Medulla oblongata (tissue), 1 donor: ENCODE measurements around the gene TFIP11.
"Not testable (repeated sequence)": the region's sequence is repeated elsewhere in the genome, so short reads cannot be mapped to it uniquely, and the experiment has no call there.

Source experiments
- DNase-seq: peaks from one replicate; pipeline ENCODE4 v3.0.0-alpha.2; 2015; ENCODE audit errors: extremely low spot score

The TFIP11 gene

DNA sequence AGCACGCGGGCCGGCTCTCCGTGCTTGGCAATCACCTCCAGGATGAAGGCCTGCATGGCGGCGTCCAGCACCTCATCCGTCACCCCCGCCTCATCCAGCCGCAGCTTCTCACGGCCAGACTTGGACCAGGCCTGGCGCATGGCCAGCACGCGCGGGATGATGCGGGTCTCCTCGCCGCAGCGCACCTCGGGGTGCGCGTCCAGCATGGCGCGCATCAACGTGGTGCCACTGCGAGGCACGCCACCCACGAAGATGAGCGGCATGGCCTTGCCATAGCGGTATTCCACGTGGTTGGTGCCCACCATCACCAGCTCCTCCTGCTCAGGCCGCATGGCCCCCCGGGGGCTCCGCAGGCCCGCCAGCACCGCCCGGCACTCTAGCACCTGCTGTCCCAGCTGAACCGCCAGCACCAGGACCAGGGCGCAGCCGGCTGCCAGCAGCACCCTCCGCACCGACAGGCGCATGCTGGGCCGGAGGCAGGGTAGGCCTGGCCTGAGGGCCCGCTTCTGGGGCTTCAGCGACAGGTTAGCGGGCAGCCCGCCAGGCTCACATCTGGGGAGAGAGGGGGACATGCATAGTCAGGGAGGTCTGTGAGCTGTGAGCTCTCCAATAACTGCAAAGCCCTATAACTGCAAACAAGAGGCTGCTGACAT, 29.0 kb upstream of the TFIP11 start:
- DNase-seq: no peak

- no peak for DNase-seq
Observed at GRCh38 chr22:26540119-26540518, 27.8 kb upstream of the TFIP11 start.

DNA sequence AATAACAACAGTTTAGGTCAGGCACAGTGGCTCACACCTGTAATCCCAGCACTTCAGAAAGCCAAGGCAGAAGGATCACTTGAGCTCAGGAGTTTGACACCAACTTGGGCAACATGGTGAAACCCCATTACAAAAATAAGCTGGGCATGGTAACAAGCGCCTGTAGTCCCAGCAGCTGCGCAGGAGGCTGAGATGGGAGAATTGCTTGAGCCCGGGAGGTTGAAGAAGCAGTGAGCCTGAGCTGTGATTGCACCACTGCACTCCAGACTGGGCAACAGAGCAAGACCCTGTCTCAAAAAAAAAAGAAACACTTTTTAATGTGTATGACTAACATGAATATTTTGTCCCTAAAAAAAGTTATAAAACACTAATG, 24.5 kb upstream of the TFIP11 start:
- DNase-seq: no peak

DNA sequence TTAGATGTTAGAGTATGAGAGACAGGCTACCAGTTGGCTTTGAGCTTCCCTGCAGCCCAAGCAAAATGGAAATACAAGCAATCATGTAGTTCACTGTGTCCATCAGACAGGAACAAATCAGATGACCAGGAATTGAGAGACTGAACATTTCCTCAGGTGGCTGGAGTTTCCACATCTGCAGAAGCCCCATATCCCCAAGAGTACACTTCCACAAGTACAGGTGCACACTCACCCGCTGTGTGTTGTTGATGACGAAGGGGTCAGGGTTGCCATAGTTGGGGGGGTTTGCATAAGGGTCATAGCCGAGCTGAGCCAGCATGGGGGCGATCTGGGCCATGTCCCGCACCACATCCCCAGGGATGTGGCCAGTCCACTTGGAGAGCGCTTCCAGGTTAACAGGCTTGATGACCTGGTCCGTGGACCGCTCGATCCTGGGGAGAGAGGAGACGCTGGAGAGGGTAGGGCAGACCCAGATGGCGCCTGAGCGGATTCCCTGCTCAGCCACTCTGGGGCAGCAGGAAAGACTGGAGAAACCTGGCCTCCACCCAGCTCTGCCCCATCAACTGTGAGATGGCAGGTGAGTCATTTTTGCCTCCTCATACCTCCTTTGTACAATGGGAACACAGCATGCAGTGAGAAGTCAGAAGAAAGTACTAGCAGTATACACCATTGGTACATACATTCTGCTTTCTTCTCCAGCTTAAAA, 23.9 kb upstream of the TFIP11 start:
- DNase-seq: no peak

GRCh38 chr22:26535603-26535908, 23.3 kb upstream of the TFIP11 start:
- no peak for DNase-seq

- DNase-seq: no peak
Observed at GRCh38 chr22:26534874-26535602, 22.8 kb upstream of the TFIP11 start.

- no peak for DNase-seq
Observed at GRCh38 chr22:26534171-26534855, 22.0 kb upstream of the TFIP11 start.

DNA sequence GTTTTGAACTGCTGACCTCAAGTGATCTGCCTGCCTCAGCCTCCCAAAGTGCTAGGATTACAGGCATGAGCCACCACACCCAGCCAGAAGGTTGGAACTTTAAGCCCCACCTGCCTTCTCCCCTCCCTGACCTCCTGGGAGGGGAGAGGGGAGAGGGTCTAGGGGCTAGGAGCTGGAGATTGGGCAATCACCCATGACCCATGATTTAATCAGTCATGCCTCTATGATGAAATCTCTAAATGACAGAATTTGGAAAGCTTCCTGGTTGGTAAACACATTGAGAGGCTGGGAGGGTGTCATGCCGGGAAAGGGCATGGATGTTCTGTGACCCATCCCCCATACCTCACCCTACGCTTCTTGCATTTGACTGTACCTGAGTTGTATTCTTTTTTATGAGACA, 17.1 kb upstream of the TFIP11 start:
- DNase-seq: no peak

GRCh38 chr22:26528518-26528917, 16.2 kb upstream of the TFIP11 start:
- DNase-seq: not testable (repeated sequence)

DNA sequence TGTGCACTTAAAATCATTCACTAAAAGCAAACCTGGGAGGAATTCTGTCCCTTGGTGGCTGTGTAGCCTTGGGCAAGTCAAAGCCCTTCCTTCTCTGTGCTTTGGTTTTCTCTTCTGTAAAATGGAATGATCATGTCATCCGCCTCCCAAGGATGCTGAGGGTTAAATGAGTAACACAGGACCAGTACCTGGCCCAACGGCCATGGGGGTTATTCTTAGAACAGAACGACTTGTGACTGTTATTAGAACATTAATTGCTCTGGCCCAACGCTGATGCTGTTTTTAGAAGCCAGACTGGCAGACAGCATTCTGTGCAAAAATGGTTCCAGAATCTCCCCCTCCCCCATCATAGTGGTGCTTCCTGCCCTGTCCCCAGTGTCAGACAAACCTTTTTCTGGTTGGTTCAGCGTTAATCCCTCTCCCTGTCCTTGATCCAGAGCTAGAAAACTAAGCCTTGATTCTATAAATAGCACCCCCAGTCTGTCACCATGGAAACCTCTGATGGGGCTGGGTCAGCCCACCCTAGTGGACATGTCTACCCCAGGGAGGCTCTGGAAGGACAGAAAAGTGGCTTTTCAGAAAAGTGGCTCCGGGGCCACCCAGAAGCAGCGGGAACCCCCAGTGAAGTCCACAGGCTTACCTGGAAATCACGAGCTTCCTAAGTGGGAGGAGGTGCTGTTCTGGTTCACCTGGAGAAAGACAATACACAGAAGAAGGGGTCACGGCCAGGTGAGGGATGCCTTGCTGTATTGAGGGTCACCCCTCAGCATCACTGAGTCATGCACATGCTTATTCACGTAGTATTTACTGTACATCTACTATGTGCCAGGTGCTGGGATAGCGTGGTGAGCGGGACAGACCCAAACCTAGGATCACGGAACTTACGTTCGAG, 15.5 kb upstream of the TFIP11 start:
- DNase-seq: no peak

- no peak for DNase-seq
Observed at GRCh38 chr22:26527167-26527566, 14.9 kb upstream of the TFIP11 start.

DNA sequence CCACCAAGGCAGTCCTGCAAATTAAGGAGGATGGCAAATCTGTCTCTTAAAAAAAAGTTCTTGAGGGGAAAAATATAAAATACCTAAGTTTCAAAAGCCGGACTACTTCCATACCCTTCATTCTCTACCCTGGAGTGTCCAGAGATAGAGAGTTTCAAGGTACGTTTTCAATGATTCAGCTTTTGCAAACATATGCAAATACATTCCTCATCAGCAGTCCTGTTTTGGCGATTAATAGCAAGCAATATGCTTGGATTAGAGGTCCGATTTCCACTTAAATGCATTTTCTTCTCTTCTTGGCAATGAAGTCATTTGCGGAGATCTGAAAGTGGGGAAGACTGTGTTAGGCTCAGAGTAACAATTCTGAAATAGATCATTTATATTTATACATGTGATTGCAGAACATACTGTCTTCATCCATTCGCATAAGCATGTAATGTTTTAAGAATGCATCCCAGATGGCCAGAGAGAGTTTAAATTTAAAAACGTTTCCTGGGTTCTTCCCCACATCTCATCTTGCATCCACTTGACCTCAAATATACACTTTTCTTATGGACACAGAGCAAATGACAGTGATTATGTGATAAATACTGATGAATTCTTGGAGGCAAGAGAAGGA, 13.8 kb upstream of the TFIP11 start:
- no peak for DNase-seq

GRCh38 chr22:26524870-26525269, 12.6 kb upstream of the TFIP11 start:
- DNase-seq: no peak

GRCh38 chr22:26522592-26522991, 10.3 kb upstream of the TFIP11 start:
- no peak for DNase-seq

DNA sequence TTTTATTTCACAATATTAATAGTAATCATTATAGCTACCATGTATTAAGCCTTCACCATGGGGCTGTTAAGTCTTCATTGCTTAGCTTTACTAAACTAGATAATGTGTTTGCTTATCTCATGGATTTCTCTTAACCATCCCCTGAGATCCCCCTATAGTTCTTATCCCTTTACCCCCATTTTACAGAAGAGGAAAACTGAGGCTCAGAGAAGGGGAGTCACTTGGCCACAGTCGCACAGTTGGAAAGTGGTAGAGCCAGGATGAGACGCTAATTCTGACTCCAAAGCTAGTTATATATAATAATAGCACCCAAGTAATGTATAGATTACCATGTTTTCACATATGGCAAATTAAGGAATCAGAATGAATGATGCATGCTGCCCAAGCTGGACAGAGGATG, 9.7 kb upstream of the TFIP11 start:
- DNase-seq: no peak

GRCh38 chr22:26517429-26517828, 5.2 kb upstream of the TFIP11 start:
- no peak for DNase-seq

- DNase-seq: no peak
Observed at GRCh38 chr22:26516503-26516902, 4.2 kb upstream of the TFIP11 start.

GRCh38 chr22:26515931-26516330, 3.7 kb upstream of the TFIP11 start:
- no peak for DNase-seq

DNA sequence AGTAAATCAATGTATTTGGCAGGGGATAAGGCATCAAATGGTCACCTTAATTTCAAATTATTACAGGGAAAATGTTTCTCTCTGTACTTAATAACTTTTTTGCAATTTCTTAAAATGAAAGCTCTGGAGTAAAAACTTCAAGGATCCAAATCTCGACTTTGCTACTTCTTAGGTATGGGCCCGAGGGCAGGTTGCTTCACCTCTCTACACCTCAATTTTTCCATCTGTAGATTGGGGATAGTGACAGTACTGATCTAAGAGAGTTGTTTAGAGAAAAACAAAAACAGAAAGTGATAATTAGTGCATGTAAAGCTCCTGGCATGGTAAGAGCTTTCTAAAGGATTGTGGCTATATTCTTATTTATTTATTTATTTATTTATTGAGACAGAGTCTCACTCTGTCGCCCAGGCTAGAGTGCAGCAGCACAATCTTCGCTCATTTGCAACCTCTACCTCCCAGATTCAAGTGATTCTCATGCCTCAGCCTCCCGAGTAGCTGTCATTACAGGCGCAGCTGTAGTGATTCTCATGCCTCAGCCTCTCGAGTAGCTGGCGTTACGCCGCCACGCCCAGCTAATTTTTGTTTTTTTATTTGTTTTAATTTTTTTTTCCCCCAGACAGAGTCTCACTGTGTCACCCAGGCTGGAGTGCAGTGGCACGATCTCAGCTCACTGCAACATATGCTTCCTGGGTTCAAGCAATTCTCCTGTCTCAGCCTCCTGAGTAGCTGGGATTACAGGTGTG, 2.3 kb upstream of the TFIP11 start:
- no peak for DNase-seq

- no peak for DNase-seq
Observed at GRCh38 chr22:26513838-26514237, 1.6 kb upstream of the TFIP11 start.
